HepG2 (cell line): ENCODE results near the gene P2RY8. TPM values are rescaled to one million over a fixed set of nuclear protein-coding genes. Genes with fewer than 3 reads are reported as not detected.

Experiments
- ATF4 ChIP-seq, 2 experiments: fragments of 450-650 bp in 1 of 2; sonication (generic) in 1 of 2; formaldehyde crosslinking; IDR thresholded peaks; 2 replicates each; pipeline versions ENCODE4 v1.5.0 to v1.8.0; 2020 to 2022; ENCODE audit warnings: mild to moderate bottlenecking in 1 of 2, missing genetic modification reagents in 1 of 2
- BCLAF1 ChIP-seq: fragments of 450-650 bp; IDR thresholded peaks from 2 replicates; pipeline ENCODE4 v1.6.1; 2017; ENCODE audit warnings: mild to moderate bottlenecking
- DDIT3 ChIP-seq: sonication (generic); formaldehyde crosslinking; IDR thresholded peaks from 2 replicates; pipeline ENCODE4 v1.4.0; 2020; ENCODE audit warnings: mild to moderate bottlenecking, missing genetic modification reagents
- ESRRA ChIP-seq: sonication (generic); formaldehyde crosslinking; IDR thresholded peaks from 2 replicates; pipeline ENCODE4 v1.5.1; 2020; ENCODE audit warnings: mild to moderate bottlenecking, low read depth, missing genetic modification reagents
- IRF2 ChIP-seq: IDR thresholded peaks from 2 replicates; pipeline ENCODE4 v1.6.1; 2018; ENCODE audit warnings: missing genetic modification reagents, missing compliant biosample characterization
- PITX1 ChIP-seq: sonication (generic); formaldehyde crosslinking; IDR thresholded peaks from 2 replicates; pipeline ENCODE4 v1.5.1; 2020; ENCODE audit warnings: mild to moderate bottlenecking, missing genetic modification reagents
- SNAPC4 ChIP-seq: sonication (generic); formaldehyde crosslinking; IDR thresholded peaks from 2 replicates; pipeline ENCODE4 v1.4.0; 2020; ENCODE audit warnings: mild to moderate bottlenecking, missing genetic modification reagents
- STAG1 ChIP-seq: sonication (generic); formaldehyde crosslinking; IDR thresholded peaks from 2 replicates; pipeline ENCODE4 v1.4.0; 2020; ENCODE audit warnings: missing genetic modification reagents
- THRA ChIP-seq: sonication (generic); formaldehyde crosslinking; IDR thresholded peaks from 2 replicates; pipeline ENCODE4 v1.4.0; 2020; ENCODE audit warnings: missing genetic modification reagents, borderline replicate concordance
- YY1 ChIP-seq: IDR thresholded peaks from 2 replicates; pipeline ENCODE4 v1.6.1; 2011; ENCODE audit warnings: low read length, low read depth, moderate library complexity, mild to moderate bottlenecking; ENCODE audit not compliant: insufficient read depth, insufficient replicate concordance
- ZBTB20 ChIP-seq: sonication (generic); formaldehyde crosslinking; IDR thresholded peaks from 2 replicates; pipeline ENCODE4 v1.8.1; 2023; ENCODE audit warnings: missing genetic modification reagents, low read depth, mild to moderate bottlenecking, borderline replicate concordance
- ZNF383 ChIP-seq: sonication (generic); formaldehyde crosslinking; IDR thresholded peaks from 2 replicates; pipeline ENCODE4 v1.4.0; 2020; ENCODE audit warnings: missing genetic modification reagents, mild to moderate bottlenecking, borderline replicate concordance
- polyA plus RNA-seq, 8 experiments: library from polyadenylated mRNA; depleted of rRNA in 3 of 8; stranded (reverse) in 7 of 8; unstranded in 1 of 8; fragments of >200 nt; fragmentation: Illumina TruSeq in 4 of 8; extraction: Trizol in 4 of 8; gene quantifications; 2 replicates each; pipeline versions ENCODE4 v1.2.1 to v1.2.3, GENCODE V29; 2011 to 2016; ENCODE audit warnings: low read depth in 4 of 8, missing spikeins in 1 of 8, mixed read lengths in 1 of 8; ENCODE audit not compliant: insufficient read depth in 1 of 8
- total RNA-seq, 5 experiments: library from RNA; depleted of rRNA; stranded (reverse); fragments of >200 nt; fragmentation: Illumina TruSeq; extraction: Trizol; gene quantifications; 2 replicates each; pipeline ENCODE4 v1.2.3, GENCODE V29; 2016; ENCODE audit warnings: low read depth in 1 of 5

Gene P2RY8
- total and polyA plus RNA-seq, 2 of the 13 experiments (the other 11 are each of a cell fraction or from before 2014, with no cell fraction given), result 1.0 to 1.3 TPM

GRCh38 chrX:1481636-1482529 is 55.1 kb downstream of the P2RY8 start (continued):
- TF ChIP-seq IRF2 (CRISPR knock-in tag), result 0 out of 2 replicates have a peak, but pooled peaks have one; percentile 61
- TF ChIP-seq PITX1 (CRISPR knock-in tag), result peak; percentile 69
- peak; percentile 20; the same call in 1 of the 2 replicates for TF ChIP-seq ZBTB20 (CRISPR knock-in tag)
- TF ChIP-seq ESRRA (CRISPR knock-in tag), result 0 out of 2 replicates have a peak, but pooled peaks have one; percentile 49
- TF ChIP-seq DDIT3 (CRISPR knock-in tag), result no peak
- TF ChIP-seq ATF4 (CRISPR knock-in tag; IDR thresholded peaks at IDR 0.05), result peak; percentile 59 to 99; a peak in 2 of 4 replicates
- no peak for TF ChIP-seq ZNF383 (CRISPR knock-in tag)
- peak; percentile 17 for TF ChIP-seq YY1
- TF ChIP-seq BCLAF1, result no peak
- TF ChIP-seq SNAPC4 (CRISPR knock-in tag), result 0 out of 2 replicates have a peak, but pooled peaks have one; percentile 52
- peak; percentile 17; the same call in 1 of the 2 replicates for TF ChIP-seq STAG1
- TF ChIP-seq THRA (CRISPR knock-in tag), result peak; percentile 45; the same call in 1 of the 2 replicates
